Glomerular endothelial cell (primary cell): ENCODE results near the gene KRT16. TPM values are rescaled to one million over a fixed set of nuclear protein-coding genes. Genes with fewer than 3 reads are reported as not detected.

Source experiments
- total RNA-seq: library from RNA; depleted of rRNA; stranded (reverse); fragments of >200 nt; gene quantifications from 2 replicates; pipeline ENCODE4 v1.2.3, GENCODE V29; 2015

Gene KRT16
- total RNA-seq, 1 donor from 2014 or later: not detected

Other genes starting within 250 kb of the KRT16 start
- not detected in 2 replicates for gene KRT33B, start 243.0 kb downstream of the KRT16 start, total RNA-seq
- 0.35 TPM in 1 of 2 replicates, not detected in the other for gene KRT34, start 230.5 kb downstream of the KRT16 start, total RNA-seq
- not detected in 2 replicates for gene KRT31, start 215.2 kb downstream of the KRT16 start, total RNA-seq
- gene KRT37, start 188.2 kb downstream of the KRT16 start, total RNA-seq: not detected in 2 replicates
- not detected in 2 replicates for gene KRT38, start 171.8 kb downstream of the KRT16 start, total RNA-seq
- not detected in 2 replicates for gene KRT32, start 145.4 kb downstream of the KRT16 start, total RNA-seq
- not detected in 2 replicates for gene KRT35, start 131.6 kb downstream of the KRT16 start, total RNA-seq
- gene KRT36, start 122.9 kb downstream of the KRT16 start, total RNA-seq: not detected in 2 replicates
- gene KRT13, start 107.2 kb downstream of the KRT16 start, total RNA-seq: not detected in 2 replicates
- 3.4 and 11.4 TPM in 2 replicates for gene KRT15, start 93.9 kb downstream of the KRT16 start, total RNA-seq
- 23.7 and 211 TPM in 2 replicates for gene KRT19, start 84.5 kb downstream of the KRT16 start, total RNA-seq
- not detected in 2 replicates for gene KRT9, start 40.7 kb downstream of the KRT16 start, total RNA-seq
- not detected in 2 replicates for gene KRT14, start 25.9 kb downstream of the KRT16 start, total RNA-seq
- 2.7 TPM in 1 of 2 replicates, not detected in the other for gene KRT17, start 11.8 kb upstream of the KRT16 start, total RNA-seq
- 229 and 367 TPM in 2 replicates for gene EIF1, start 76.1 kb upstream of the KRT16 start, total RNA-seq
- gene GAST, start 99.6 kb upstream of the KRT16 start, total RNA-seq: not detected in 2 replicates
- gene HAP1, start 121.9 kb upstream of the KRT16 start, total RNA-seq: 0.99 TPM in 1 of 2 replicates, not detected in the other
- 535 and 764 TPM in 2 replicates for gene JUP, start 173.9 kb upstream of the KRT16 start, total RNA-seq
- 63.0 and 85.1 TPM in 2 replicates for gene P3H4, start 199.2 kb upstream of the KRT16 start, total RNA-seq
- 230 and 241 TPM in 2 replicates for gene FKBP10, start 200.2 kb upstream of the KRT16 start, total RNA-seq
- 52.7 and 69.1 TPM in 2 replicates for gene NT5C3B, start 223.5 kb upstream of the KRT16 start, total RNA-seq
- gene KLHL10, start 225.1 kb upstream of the KRT16 start, total RNA-seq: not detected in 2 replicates